C4-2B (cell line): ENCODE results near the gene SCN4A.
A peak's percentile ranks its signal among the peaks of the same experiment; 100 is the strongest.

Source experiments
- H3K27ac ChIP-seq: fragments of 450-650 bp; 2 replicates; pipeline ENCODE4 v1.5.1; 2017
- CTCF ChIP-seq: fragments of 450-650 bp; conservative IDR thresholded peaks from 2 replicates; pipeline ENCODE4 v1.5.1; 2017; ENCODE audit warnings: mild to moderate bottlenecking
- ZFX ChIP-seq: fragments of 450-650 bp; IDR thresholded peaks from 2 replicates; pipeline ENCODE4 v1.6.1; 2017

The SCN4A gene

DNA sequence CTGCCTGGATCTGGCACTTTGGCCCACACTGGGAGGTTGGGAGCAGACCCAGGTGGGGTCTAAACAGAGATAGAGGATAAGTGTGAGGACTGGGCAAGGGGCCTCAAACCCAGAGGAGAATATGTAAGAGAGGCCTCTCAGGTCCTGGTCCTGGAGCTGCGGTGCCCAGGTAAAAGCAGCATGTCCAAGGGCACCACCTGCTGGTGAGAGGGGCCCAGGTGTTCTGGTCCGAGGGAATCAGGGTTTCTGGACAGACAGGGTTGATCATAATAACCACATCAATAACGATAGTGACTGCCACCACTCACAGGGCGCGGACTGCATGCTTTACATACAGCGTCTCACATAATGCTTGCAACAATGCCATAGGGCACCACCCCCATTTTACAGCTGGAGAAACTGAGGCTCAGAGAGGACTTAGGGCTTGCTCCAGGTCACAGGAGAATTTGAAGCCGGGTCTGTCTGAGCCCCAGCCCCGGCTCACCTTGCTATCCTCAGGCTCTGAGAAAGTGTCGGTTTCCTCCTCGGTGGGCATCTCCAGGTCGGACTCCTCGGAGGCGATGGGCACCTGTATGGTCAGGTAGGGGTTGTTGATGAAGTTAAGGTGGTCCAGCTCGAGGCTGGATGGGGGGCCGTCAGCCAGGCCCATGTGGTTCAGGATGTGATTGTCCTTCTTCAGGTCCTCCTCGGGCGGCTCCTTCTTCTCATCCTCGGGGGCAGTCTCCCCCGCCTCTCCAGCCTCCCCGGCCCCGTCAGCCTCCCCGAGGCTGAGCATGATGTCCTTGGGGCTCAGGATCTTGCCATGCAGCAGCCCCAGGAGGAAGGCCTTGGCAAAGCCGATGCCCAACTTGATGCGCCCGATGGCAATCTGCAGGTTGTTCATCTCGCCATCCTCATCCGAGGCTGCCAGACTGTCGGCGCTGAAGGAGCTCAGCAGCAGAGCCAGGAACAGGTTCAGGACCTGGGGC lies 21.5 kb downstream of the SCN4A start:
- H3K27ac ChIP-seq: no peak overlapping the region
- TF ChIP-seq CTCF (peak; percentile 92), ZFX (no peak)

- H3K27ac ChIP-seq: no peak overlapping the region
- TF ChIP-seq ZFX (no peak), CTCF (no peak)
These were observed 23.0 kb downstream of the SCN4A start for GRCh38 chr17:63949576-63950250.

DNA sequence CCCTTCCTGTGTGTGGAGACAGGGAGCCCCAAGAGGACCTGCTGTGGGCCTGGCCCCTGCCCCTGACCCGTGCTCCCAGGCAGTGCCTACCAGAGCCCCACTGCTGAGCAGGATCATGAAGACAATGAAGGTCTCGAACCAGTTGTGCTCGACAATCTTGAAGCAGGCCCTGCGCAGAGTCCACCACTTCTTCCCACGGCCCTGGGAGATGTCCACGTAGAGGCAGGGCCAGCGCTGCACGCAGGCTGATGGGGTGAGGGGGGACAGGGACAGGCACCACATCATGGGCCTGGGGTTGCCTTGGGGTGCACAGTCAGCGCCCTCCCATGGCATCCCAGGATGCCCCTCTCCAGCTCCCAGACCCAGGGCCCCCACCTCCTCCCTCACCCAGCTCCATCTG lies 24.2 kb downstream of the SCN4A start:
- no peak for TF ChIP-seq CTCF
- no peak overlapping the region for H3K27ac ChIP-seq

DNA sequence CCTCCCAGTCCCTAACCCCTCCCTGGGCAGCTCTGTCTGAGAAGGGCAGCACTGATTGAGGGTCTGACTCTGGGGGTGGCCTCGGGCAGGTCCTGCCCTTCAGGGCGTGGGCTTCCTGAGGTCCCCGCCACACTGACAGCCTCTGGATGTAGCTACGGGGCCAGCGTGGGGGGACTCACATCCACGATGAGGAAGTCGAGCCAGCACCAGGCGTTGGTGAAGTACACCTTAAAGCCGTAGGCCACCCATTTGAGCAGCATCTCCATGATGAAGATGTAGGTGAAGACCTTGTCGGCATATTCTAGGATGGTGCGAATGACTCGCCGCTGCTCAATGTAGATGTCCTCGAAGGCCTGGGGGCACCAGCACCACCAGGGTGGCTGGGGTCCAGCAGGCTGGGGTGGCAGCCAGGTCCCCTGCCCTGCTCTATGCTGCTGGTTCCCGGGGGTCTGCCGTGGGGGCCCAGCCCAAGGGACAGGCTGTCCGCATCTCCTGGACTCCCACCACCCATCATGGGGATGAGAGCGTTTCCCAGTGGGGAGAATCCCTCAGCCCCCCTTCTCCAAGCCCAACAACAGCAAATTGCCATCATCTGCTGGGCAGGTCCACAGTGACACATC lies 24.9 kb downstream of the SCN4A start:
- H3K27ac ChIP-seq: no peak overlapping the region
- TF ChIP-seq ZFX (no peak), CTCF (no peak)

DNA sequence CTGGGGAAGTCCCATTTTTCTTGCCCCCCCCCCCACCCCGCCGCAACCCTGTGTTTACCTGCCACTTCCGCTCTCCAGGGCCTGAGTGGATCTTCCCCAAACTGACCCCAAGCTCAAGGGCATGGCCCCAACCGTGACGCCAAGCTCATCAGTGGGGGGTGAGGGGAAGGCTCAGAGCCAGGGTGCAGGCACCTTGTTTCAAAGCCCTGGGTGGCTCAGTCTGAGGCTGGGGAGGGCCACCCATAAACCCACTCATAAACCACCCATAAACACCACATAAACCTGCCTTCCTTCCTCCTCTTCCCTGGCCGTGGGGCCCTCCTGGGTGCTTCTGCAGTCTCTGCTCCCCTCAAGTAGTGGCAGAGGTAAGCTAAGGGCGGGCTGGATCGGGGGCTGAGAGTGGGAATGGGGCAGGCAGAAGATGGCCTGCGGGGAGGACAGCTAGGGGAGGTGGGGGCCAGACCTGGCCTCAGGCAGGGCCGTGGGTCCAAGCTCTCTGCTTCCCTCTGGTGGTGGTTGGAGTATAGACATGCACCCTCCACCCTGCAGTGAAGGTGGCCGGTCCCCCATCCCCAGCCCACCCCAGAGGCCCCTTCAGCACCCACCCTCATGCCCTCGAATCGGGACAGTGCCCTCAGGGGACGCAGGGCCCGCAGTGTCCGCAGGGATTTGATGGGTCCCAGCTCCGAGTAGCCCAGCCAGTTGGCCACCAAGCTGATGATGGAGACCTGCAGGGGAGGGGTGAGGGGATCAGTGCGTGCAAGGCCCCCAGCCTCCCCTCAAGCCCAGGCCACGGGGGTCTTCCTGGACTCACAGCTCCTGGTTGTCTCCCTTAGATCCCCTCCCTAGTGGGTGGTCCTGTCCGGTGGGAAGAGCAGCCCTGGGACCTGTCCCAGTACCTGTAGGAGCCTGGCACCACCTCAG lies 26.0 kb downstream of the SCN4A start:
- no peak overlapping the region for H3K27ac ChIP-seq
- no peak for TF ChIP-seq ZFX
- peak; percentile 86 for TF ChIP-seq CTCF

- TF ChIP-seq ZFX (no peak), CTCF (no peak)
- H3K27ac ChIP-seq: no peak overlapping the region
These were observed 26.8 kb downstream of the SCN4A start for GRCh38 chr17:63945784-63946439.
